Effector memory CD8-positive, alpha-beta T cell (primary cell): ENCODE data around the gene NEDD4.
"Not testable (repeated sequence)": the region's sequence is repeated elsewhere in the genome, so short reads cannot be mapped to it uniquely, and the experiment has no call there.

Source experiments
- ATAC-seq: fragments of 150-1000 bp; cut with Tn5 transposase; replicated peaks from 2 replicates; pipeline ENCODE4 v1.10.0; 2021; ENCODE audit warnings: mild to moderate bottlenecking, moderate library complexity
- DNase-seq, 3 experiments: peaks; one replicate each; pipeline ENCODE4 v3.0.0; 2021
- H3K27ac Mint-ChIP-seq, 2 donors: one replicate each; pipeline ENCODE4 v1.8.0; 2022; ENCODE audit warnings: mild to moderate bottlenecking in 2 of 2, mixed read lengths in 2 of 2, moderate library complexity in 2 of 2
- H3K27me3 Mint-ChIP-seq, 2 donors: one replicate each; pipeline ENCODE4 v1.8.0; 2022; ENCODE audit warnings: mixed read lengths in 2 of 2
- H3K36me3 Mint-ChIP-seq: one replicate; pipeline ENCODE4 v1.8.0; 2022; ENCODE audit warnings: mild to moderate bottlenecking, moderate library complexity, mixed read lengths; ENCODE audit not compliant: insufficient read depth
- H3K4me1 Mint-ChIP-seq, 2 donors: one replicate each; pipeline ENCODE4 v1.8.0; 2022; ENCODE audit warnings: low read depth in 2 of 2, mixed read lengths in 2 of 2
- H3K4me3 Mint-ChIP-seq, 2 donors: one replicate each; pipeline ENCODE4 v1.8.0; 2022; ENCODE audit warnings: mild to moderate bottlenecking in 2 of 2, mixed read lengths in 2 of 2, moderate library complexity in 2 of 2
- H3K9me3 Mint-ChIP-seq, 2 donors: one replicate each; pipeline ENCODE4 v1.8.0; 2022; ENCODE audit warnings: mixed read lengths in 2 of 2

Gene NEDD4

GRCh38 chr15:55853134-55853533 is 140.3 kb downstream of the NEDD4 start:
- H3K27ac Mint-ChIP-seq = no peak overlapping the region
- H3K36me3 Mint-ChIP-seq = peaks cover 7% of the 10 kb centered on the region
- no peak for ATAC-seq
- H3K4me1 Mint-ChIP-seq = no peaks in the 10 kb centered on the region
- H3K9me3 Mint-ChIP-seq = no peaks in the 10 kb centered on the region
- no peak for DNase-seq
- no peak overlapping the region for H3K4me3 Mint-ChIP-seq
- no peaks in the 10 kb centered on the region for H3K27me3 Mint-ChIP-seq

GRCh38 chr15:55846116-55846707 is 147.2 kb downstream of the NEDD4 start:
- Mint-ChIP-seq H3K4me1 (no peaks in the 10 kb centered on the region), H3K27me3 (no peaks in the 10 kb centered on the region), H3K27ac (no peak overlapping the region), H3K9me3 (no peaks in the 10 kb centered on the region), H3K4me3 (no peak overlapping the region), H3K36me3 (peaks cover 4% of the 10 kb centered on the region)
- peak; percentile 53 to 64 (median 54) for DNase-seq
- peak; percentile 64 for ATAC-seq

GRCh38 chr15:55842897-55843296 is 150.5 kb downstream of the NEDD4 start:
- not testable (repeated sequence) for H3K4me3 Mint-ChIP-seq, DNase-seq, H3K4me1 Mint-ChIP-seq, H3K27ac Mint-ChIP-seq, ATAC-seq, H3K9me3 Mint-ChIP-seq, H3K36me3 Mint-ChIP-seq, H3K27me3 Mint-ChIP-seq

DNA sequence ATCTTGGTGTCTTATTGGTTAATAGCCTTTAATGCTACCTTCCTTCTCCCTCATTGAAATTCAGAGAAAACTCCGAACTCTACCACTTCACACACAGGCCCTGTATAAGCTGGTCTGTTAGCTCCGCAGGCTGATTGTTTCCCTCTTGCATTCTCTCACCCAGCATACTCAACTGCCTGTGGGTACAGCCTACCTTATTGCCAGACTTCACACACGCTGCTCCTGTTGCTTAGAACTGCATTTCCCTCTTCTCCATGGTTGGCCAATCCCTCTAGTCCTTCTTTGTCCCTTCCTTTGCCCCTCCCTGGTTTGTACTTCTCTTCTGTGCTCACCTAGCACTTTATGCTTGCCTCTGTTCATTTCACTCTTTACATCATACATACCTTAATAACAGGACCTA is 157.5 kb downstream of the NEDD4 start:
- DNase-seq (no peak), ATAC-seq (no peak)
- H3K4me1 Mint-ChIP-seq = no peaks in the 10 kb centered on the region
- no peak overlapping the region for H3K4me3 Mint-ChIP-seq
- H3K27ac Mint-ChIP-seq = no peak overlapping the region
- H3K36me3 Mint-ChIP-seq = no peaks in the 10 kb centered on the region
- no peaks in the 10 kb centered on the region for H3K9me3 Mint-ChIP-seq
- no peaks in the 10 kb centered on the region for H3K27me3 Mint-ChIP-seq

DNA sequence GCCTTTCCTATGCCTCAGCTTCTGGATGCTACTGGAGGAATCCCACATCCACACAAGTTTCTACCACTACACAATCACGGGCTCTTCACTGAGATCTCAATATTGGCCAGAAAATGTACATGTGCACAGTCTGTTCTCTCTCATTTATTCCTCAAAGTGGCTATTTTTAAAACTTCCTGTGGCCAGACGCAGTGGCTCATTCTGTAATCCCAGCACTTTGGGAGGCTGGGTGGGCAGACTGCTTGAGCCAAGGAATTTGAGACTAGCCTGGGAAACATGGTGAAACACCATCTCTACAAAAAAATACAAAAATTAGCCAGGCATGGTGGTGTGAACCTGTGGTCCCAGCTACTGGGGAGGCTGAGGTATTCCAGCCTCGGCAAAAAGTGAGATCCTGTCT is 159.1 kb downstream of the NEDD4 start:
- no peaks in the 10 kb centered on the region for H3K36me3 Mint-ChIP-seq
- no peak for DNase-seq
- H3K9me3 Mint-ChIP-seq = no peaks in the 10 kb centered on the region
- no peaks in the 10 kb centered on the region for H3K27me3 Mint-ChIP-seq
- no peak overlapping the region for H3K27ac Mint-ChIP-seq
- H3K4me1 Mint-ChIP-seq = peaks cover 8 to 11% of the 10 kb centered on the region in 2 donors
- H3K4me3 Mint-ChIP-seq = no peak overlapping the region
- ATAC-seq = no peak

DNA sequence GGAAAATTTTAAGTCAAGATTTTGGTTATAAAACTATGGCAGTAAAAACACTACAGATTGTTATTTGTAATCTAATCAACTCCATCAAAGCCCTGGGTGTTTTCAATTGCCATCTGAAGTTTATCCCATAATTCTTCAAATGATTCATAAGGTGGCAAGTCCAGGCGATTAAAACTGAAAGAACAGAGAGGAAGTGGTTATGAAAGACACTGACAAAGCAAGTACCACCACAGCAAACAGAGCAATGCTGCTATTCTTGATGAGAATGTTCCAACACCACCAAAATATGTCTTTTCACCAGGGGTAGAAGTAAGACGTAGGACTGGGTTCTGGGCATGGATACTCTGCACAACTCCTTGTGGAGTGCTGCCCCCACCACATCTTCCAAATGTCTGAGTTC is 163.6 kb downstream of the NEDD4 start:
- peak overlapping the region; percentile 13 to 37 for H3K27ac Mint-ChIP-seq

DNA sequence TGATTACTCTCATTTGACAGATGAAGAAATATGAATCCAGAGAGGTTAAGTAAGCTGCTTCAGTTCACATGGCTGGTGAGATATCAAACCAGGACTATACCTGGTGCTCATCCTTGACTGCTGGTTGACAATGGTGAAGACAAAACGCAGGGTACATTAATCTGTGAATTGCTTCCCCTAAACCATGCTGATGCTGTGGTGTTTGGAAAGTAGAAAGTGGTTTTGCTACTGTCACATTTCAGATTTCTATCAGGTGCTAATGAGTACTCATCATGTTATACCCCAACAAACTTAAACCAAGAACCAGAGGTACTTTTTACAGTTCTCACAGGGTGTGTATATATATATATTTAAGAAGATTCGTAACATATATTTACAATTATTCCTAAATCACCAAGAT is 165.5 kb downstream of the NEDD4 start:
- DNase-seq (no peak), ATAC-seq (no peak)
- no peak overlapping the region for H3K4me3 Mint-ChIP-seq
- H3K9me3 Mint-ChIP-seq = no peaks in the 10 kb centered on the region
- no peaks in the 10 kb centered on the region for H3K27me3 Mint-ChIP-seq
- no peaks in the 10 kb centered on the region for H3K36me3 Mint-ChIP-seq
- peaks cover 8 to 11% of the 10 kb centered on the region in 2 donors for H3K4me1 Mint-ChIP-seq
- no peak overlapping the region for H3K27ac Mint-ChIP-seq

More for the DNA sequence above, 163.6 kb downstream of the NEDD4 start:
- DNase-seq (no peak), ATAC-seq (peak; percentile 40)
- Mint-ChIP-seq H3K4me3 (no peak overlapping the region), H3K4me1 (peaks cover 8 to 11% of the 10 kb centered on the region in 2 donors), H3K36me3 (no peaks in the 10 kb centered on the region), H3K9me3 (no peaks in the 10 kb centered on the region), H3K27me3 (no peaks in the 10 kb centered on the region)

GRCh38 chr15:55827204-55827603 is 166.2 kb downstream of the NEDD4 start:
- no peak for ATAC-seq
- H3K27me3 Mint-ChIP-seq = no peaks in the 10 kb centered on the region

GRCh38 chr15:55824857-55825613 is 168.4 kb downstream of the NEDD4 start:
- ATAC-seq = no peak
- H3K4me3 Mint-ChIP-seq = no peak overlapping the region
- no peak for DNase-seq
- no peaks in the 10 kb centered on the region for H3K36me3 Mint-ChIP-seq
- H3K27ac Mint-ChIP-seq = no peak overlapping the region
- H3K4me1 Mint-ChIP-seq = peaks cover 4 to 8% of the 10 kb centered on the region in 2 donors
- H3K9me3 Mint-ChIP-seq = no peaks in the 10 kb centered on the region
- peaks cover 7 to 9% of the 10 kb centered on the region in 2 donors for H3K27me3 Mint-ChIP-seq

More at GRCh38 chr15:55827204-55827603, 166.2 kb downstream of the NEDD4 start:
- H3K9me3 Mint-ChIP-seq = no peaks in the 10 kb centered on the region
- H3K4me3 Mint-ChIP-seq = no peak overlapping the region
- H3K4me1 Mint-ChIP-seq = peaks cover 8 to 11% of the 10 kb centered on the region in 2 donors
- DNase-seq = no peak
- H3K27ac Mint-ChIP-seq = no peak overlapping the region
- H3K36me3 Mint-ChIP-seq = no peaks in the 10 kb centered on the region

DNA sequence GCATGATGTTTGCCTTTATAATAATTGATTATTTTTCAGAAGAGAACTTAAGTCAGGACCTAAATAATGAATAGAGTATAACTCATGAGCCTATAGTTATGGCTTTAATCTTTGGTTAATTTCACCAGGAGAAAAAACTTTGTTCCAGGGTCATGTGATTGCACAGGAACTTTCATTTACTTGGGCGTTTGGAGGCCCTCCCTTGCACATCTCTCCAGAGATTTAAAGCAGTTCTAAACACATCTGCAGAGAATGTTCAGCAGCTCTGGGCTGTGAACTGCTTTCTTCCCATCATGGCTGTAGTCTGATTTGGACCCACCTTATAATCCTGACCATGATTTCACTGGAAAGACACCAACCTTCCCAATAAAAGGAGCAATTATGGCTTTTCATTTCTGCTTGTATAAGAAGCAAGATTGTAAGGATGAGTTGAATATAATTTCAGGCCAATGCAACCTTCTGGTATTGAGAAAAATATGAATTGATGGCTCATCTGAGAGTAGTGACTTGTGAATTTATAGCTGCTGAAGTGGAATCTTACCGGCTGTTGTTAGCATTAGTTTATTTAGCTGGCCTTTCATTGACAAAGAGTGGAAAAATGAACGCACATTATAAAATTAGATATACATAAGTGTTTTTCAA is 169.6 kb downstream of the NEDD4 start:
- no peak overlapping the region for H3K27ac Mint-ChIP-seq
- H3K4me3 Mint-ChIP-seq = no peak overlapping the region
- ATAC-seq = no peak
- no peaks in the 10 kb centered on the region for H3K9me3 Mint-ChIP-seq
- no peak for DNase-seq
- no peaks in the 10 kb centered on the region for H3K36me3 Mint-ChIP-seq
- H3K27me3 Mint-ChIP-seq = peaks cover 10 to 22% of the 10 kb centered on the region in 2 donors
- no peaks in the 10 kb centered on the region for H3K4me1 Mint-ChIP-seq

DNA sequence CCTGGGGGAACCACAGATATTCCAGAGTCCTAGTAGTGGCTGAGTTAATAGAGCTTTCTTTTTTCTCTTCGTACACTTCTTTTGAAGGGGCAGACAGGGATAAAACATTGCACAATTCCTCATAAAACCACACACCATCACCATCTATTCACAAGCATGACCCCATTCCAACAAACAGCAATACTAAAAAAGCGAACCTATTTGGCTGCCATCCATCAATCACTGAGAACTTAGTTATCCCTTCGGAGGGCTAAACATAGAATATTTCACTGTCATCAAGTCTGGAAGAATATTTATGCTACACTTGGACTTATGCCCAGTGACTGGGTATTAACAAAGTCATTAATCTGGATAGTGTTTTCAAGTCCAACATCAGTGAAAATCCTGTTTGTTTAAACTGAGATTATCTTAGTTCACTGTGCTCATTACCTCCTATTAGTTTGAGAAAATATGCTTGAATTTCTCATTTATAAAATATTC is 170.2 kb downstream of the NEDD4 start:
- ATAC-seq (no peak), DNase-seq (no peak)
- Mint-ChIP-seq H3K36me3 (peaks cover 2% of the 10 kb centered on the region), H3K27ac (no peak overlapping the region), H3K9me3 (no peaks in the 10 kb centered on the region), H3K4me1 (no peaks in the 10 kb centered on the region), H3K4me3 (no peak overlapping the region), H3K27me3 (peaks cover 10 to 23% of the 10 kb centered on the region in 2 donors)

GRCh38 chr15:55821740-55822139 is 171.7 kb downstream of the NEDD4 start:
- H3K36me3 Mint-ChIP-seq, H3K4me3 Mint-ChIP-seq, ATAC-seq, H3K9me3 Mint-ChIP-seq, DNase-seq, H3K27ac Mint-ChIP-seq, H3K4me1 Mint-ChIP-seq: not testable (repeated sequence)
- peaks cover 10 to 30% of the 10 kb centered on the region in 2 donors for H3K27me3 Mint-ChIP-seq

DNA sequence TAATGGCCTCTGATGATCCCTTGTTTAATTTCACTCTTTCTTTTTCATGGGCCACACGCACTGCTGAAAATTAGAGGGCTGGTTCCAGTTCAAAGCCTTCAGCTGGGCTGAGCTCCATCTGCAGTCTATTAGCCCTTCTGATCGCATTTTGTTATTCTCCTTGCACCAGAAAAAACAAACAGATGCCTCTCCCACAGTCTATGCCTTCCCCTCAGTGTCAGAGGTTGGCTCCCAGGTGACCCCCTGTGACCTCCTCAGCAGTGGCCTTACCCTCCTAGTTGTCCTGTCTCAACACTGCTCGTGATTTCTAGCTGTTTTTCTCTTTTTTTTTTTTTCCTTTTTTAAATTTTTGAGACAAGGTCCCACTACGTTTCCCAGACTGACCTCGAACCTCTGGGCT is 173.4 kb downstream of the NEDD4 start:
- H3K27me3 Mint-ChIP-seq = peaks cover 10 to 30% of the 10 kb centered on the region in 2 donors
- no peak overlapping the region for H3K4me3 Mint-ChIP-seq
- DNase-seq = no peak
- H3K27ac Mint-ChIP-seq = peak overlapping the region in 1 of 2 donors; percentile 42
- peaks cover 2% of the 10 kb centered on the region for H3K36me3 Mint-ChIP-seq
- ATAC-seq = no peak
- H3K9me3 Mint-ChIP-seq = no peaks in the 10 kb centered on the region
- no peaks in the 10 kb centered on the region for H3K4me1 Mint-ChIP-seq
